Measurements from ENCODE around the gene PCLO. TPM values are rescaled to one million over a fixed set of nuclear protein-coding genes. Genes with fewer than 3 reads are reported as not detected.

PCLO gene
- total RNA-seq, 4 donors from 2014 or later, result 11.8 to 40.4 (median 26.1) TPM

DNA sequence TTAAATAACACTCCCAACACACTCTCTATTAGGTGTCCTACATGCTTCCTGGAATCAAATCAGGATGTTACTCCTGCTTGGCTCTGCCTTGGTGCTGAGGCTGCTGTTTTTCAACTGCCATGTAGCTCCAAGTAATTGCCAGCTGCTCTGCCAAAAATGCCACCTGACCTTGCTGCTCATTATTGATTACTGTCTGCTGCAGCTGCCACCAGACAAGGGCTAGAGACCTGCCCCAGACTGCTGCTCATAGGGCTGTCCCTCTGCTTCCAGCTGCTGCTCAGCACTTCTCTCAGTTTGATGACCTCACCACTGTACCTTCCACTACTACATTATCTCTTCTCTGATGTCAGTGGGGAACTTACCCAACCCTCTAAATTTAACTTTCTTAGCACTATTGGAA, 102.5 kb downstream of the PCLO start:
- Histone ChIP-seq H3K27me3 (no peaks in the 10 kb centered on the region), H3K4me3 (replicated peaks in 1 of 3) (no peak overlapping the region), H3K4me1 (no peaks in the 10 kb centered on the region), H3K27ac (peak overlapping the region in 1 of 3 donors; percentile 17), H3K36me3 (no peaks in the 10 kb centered on the region), H3K9me3 (no peaks in the 10 kb centered on the region)
- intact Hi-C loops (cut with DNase I), result no loop called here
- DNase-seq, result peak; percentile 13 to 36
- no peak for TF ChIP-seq POLR2A (IDR thresholded peaks at IDR 0.05)
- TF ChIP-seq, protein P1, sequence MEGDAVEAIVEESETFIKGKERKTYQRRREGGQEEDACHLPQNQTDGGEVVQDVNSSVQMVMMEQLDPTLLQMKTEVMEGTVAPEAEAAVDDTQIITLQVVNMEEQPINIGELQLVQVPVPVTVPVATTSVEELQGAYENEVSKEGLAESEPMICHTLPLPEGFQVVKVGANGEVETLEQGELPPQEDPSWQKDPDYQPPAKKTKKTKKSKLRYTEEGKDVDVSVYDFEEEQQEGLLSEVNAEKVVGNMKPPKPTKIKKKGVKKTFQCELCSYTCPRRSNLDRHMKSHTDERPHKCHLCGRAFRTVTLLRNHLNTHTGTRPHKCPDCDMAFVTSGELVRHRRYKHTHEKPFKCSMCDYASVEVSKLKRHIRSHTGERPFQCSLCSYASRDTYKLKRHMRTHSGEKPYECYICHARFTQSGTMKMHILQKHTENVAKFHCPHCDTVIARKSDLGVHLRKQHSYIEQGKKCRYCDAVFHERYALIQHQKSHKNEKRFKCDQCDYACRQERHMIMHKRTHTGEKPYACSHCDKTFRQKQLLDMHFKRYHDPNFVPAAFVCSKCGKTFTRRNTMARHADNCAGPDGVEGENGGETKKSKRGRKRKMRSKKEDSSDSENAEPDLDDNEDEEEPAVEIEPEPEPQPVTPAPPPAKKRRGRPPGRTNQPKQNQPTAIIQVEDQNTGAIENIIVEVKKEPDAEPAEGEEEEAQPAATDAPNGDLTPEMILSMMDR (IDR thresholded peaks at IDR 0.05), result no peak

DNA sequence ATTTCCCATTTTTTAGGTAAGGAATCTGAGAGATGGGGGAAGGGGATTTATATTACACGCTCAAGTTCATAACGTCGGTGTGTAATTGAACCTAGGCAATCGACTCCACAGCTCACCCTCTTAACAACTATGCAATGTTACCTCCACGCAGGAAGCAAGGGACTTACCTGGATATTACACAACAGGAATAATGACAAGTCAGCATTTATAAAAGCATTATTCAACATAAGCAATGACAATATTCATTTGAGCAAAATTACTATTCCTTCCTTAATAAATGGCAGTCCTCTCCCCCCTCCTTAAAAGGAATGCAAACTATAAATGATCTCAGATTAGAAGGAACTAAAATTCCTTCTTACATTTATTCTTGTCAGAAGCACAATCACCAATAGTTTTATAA, 104.0 kb downstream of the PCLO start:
- no peaks in the 10 kb centered on the region for H3K9me3 ChIP-seq
- no peak overlapping the region for H3K4me3 ChIP-seq (replicated peaks in 1 of 3)
- no peak for DNase-seq
- no peak for TF ChIP-seq POLR2A (IDR thresholded peaks at IDR 0.05)
- TF ChIP-seq, protein P1 (IDR thresholded peaks at IDR 0.05), result no peak
- H3K27me3 ChIP-seq, result no peaks in the 10 kb centered on the region
- H3K27ac ChIP-seq, result no peak overlapping the region
- intact Hi-C loops (cut with DNase I), result no loop called here
- WGBS, 2 donors, result 93% methylated on average over 5 of the region's 5 CpGs
- no peaks in the 10 kb centered on the region for H3K36me3 ChIP-seq
- no peaks in the 10 kb centered on the region for H3K4me1 ChIP-seq

DNA sequence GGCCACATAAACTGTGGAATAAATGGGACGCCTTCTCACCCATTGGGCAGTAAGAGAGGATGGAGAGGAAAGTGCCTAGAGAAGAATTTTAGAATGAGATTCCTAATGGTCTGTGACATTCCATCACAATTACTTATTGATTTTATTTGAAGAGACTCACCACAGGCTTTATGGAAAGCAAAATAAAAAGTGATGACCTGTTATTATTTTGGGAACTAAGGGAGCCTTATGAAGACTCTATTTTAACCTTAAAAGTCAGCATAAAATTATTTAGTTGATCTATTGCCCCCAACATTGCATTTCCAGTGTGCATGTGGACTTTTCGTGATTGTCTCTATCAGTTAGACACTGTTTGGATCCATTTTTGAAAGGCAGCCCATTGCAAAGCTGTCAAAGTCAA, 107.5 kb downstream of the PCLO start:
- Histone ChIP-seq H3K27me3 (no peaks in the 10 kb centered on the region), H3K9me3 (no peaks in the 10 kb centered on the region), H3K4me3 (replicated peaks in 1 of 3) (no peak overlapping the region), H3K36me3 (no peaks in the 10 kb centered on the region), H3K4me1 (no peaks in the 10 kb centered on the region), H3K27ac (no peak overlapping the region)
- no peak for DNase-seq
- 88 to 91% methylated on average over 2 of the region's 2 CpGs for WGBS, 2 donors
- intact Hi-C loops (cut with DNase I), result no loop called here
- TF ChIP-seq, protein P1 (IDR thresholded peaks at IDR 0.05), result no peak
- TF ChIP-seq POLR2A (IDR thresholded peaks at IDR 0.05), result no peak

DNA sequence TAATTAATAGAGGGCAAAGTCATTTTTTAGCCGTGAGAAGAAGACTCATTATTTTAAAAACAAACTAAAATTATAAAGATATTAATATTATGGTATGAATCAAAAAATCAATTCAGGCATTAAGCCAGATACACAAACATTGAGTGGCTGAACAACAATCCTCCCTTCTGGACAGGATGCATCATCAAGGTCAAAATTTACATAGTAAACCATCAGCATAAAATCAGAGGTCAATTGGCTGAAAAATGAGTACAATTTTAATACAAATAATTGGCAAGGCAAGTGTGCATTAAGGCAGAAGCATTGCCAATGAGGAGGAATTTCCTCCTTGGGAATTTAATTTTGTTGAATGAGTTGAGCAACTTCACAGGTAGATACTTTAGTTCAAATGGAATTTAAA, 108.2 kb downstream of the PCLO start:
- Histone ChIP-seq H3K27ac (no peak overlapping the region), H3K36me3 (no peaks in the 10 kb centered on the region), H3K27me3 (no peaks in the 10 kb centered on the region), H3K4me1 (no peaks in the 10 kb centered on the region), H3K9me3 (no peaks in the 10 kb centered on the region), H3K4me3 (replicated peaks in 1 of 3) (no peak overlapping the region)
- 84 to 92% methylated on average over 1 of the region's 1 CpG for WGBS, 2 donors
- intact Hi-C loops (cut with DNase I), result no loop called here
- TF ChIP-seq, protein P1 (IDR thresholded peaks at IDR 0.05), result no peak
- no peak for DNase-seq

DNA sequence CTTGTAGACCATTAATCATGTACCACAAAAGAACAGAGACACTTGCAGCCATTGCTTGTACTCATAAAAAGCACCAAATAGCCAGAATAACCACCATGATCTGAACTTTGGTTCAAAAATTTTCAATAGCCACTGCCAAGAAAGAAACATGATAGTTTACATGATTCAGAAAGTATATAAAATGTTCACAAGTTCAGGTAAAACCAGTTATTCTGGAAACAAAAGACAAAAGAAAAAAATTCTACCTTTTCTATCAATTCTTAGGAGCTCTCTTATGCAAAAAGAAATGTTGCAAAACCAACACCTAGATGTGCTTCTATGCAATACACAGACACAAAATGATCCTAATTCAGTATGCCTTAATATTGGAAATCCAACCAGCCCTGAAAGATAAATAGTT, 108.7 kb downstream of the PCLO start:
- Histone ChIP-seq H3K27me3 (no peaks in the 10 kb centered on the region), H3K9me3 (no peaks in the 10 kb centered on the region), H3K4me1 (no peaks in the 10 kb centered on the region), H3K27ac (no peak overlapping the region), H3K4me3 (replicated peaks in 1 of 3) (no peak overlapping the region), H3K36me3 (no peaks in the 10 kb centered on the region)
- no peak for TF ChIP-seq POLR2A (IDR thresholded peaks at IDR 0.05)
- TF ChIP-seq, protein P1 (IDR thresholded peaks at IDR 0.05), result no peak
- intact Hi-C loops (cut with DNase I), result no loop called here
- no peak for DNase-seq
